Endothelial cell (in vitro differentiated cells): ENCODE measurements around the gene FBXO21. TPM values are rescaled to one million over a fixed set of nuclear protein-coding genes. Genes with fewer than 3 reads are reported as not detected.

Source experiments
- DNase-seq: peaks from one replicate; pipeline ENCODE4 v3.0.0; 2021; ENCODE audit warnings: low spot score
- H3K27ac Mint-ChIP-seq: one replicate; pipeline ENCODE4 v1.8.0; 2021; ENCODE audit warnings: mixed read lengths, inconsistent platforms; ENCODE audit not compliant: unreplicated experiment
- H3K27me3 Mint-ChIP-seq: one replicate; pipeline ENCODE4 v1.8.0; 2021; ENCODE audit warnings: mild to moderate bottlenecking, moderate library complexity, mixed read lengths, inconsistent platforms; ENCODE audit not compliant: unreplicated experiment
- H3K36me3 Mint-ChIP-seq: one replicate; pipeline ENCODE4 v1.8.0; 2021; ENCODE audit warnings: mild to moderate bottlenecking, low read depth, mixed read lengths, inconsistent platforms; ENCODE audit not compliant: unreplicated experiment
- H3K4me1 Mint-ChIP-seq: one replicate; pipeline ENCODE4 v1.8.0; 2021; ENCODE audit warnings: mild to moderate bottlenecking, mixed read lengths, inconsistent platforms; ENCODE audit not compliant: unreplicated experiment
- H3K4me3 Mint-ChIP-seq: one replicate; pipeline ENCODE4 v1.8.0; 2021; ENCODE audit warnings: mild to moderate bottlenecking, mixed read lengths, inconsistent platforms; ENCODE audit not compliant: unreplicated experiment
- H3K9me3 Mint-ChIP-seq: one replicate; pipeline ENCODE4 v1.8.0; 2021; ENCODE audit warnings: mixed read lengths, inconsistent platforms; ENCODE audit not compliant: unreplicated experiment
- total RNA-seq: library from RNA; stranded (reverse); fragmentation: NEBNext Ultra II Directional; extraction: Animal tissue kit (Norgen Biotek cat#: 25700); gene quantifications from one replicate; pipeline ENCODE4 v1.2.1, GENCODE V29; 2021; ENCODE audit not compliant: unreplicated experiment
- TF ChIP-seq, protein P1 (sequence below): fragments of 200-600 bp; sonication (generic); IDR thresholded peaks from one replicate; pipeline ENCODE4 v1.5.0; 2021; ENCODE audit warnings: antibody characterized with exemption; ENCODE audit not compliant: unreplicated experiment

FBXO21 gene
- total RNA-seq, 1 donor from 2014 or later, result 44.7 TPM

DNA sequence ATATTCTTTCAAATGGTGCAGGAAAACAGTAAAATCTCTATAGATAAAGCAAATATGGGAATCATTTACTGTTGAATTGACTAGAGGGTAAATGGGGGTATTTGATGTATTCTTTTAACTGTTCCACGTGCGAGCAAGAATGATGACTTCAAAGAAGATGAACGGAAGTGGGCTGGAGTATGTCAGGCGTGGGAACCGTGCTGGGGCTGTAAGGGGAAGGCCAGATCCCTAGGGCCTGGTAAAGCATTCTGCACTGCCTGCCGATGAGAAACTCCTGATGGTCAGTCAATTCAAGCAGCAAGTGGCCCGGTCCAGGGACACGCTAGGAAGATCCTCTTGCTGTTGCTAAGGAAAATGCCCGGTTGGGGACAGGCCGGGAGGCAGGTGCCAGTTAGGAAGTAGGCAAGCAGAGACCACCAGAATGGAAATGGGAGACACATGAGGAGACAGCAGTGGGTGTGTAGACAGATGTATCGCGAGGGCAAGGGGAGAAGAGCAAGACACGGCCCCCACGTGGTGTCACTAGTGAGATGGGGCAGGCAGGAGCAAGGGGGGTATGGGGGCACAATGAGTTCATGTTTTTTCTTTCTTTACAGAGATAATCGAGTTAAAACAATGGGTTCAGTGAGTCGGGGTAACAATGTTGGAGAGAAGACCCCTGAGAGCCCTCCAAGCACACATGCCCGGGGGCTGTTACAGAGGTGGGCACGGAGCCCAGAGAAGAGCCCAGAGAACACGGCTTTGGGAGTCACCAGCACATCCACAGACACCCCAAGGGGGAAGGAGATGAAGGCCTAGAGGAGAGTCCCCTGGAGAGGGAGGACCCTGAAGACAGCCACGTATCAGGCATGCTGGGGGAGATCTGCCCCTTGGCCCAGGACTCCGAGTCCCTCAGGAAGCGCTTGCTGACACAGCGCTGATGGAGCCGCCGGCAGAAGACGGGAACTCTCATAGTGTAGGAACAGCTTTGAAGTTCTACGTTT is 37.2 kb downstream of the FBXO21 start:
- Mint-ChIP-seq H3K36me3 (peaks cover 43% of the 10 kb centered on the region), H3K27me3 (no peaks in the 10 kb centered on the region), H3K9me3 (no peaks in the 10 kb centered on the region), H3K4me3 (no peak overlapping the region), H3K27ac (no peak overlapping the region), H3K4me1 (peaks cover 9% of the 10 kb centered on the region)
- TF ChIP-seq, protein P1, sequence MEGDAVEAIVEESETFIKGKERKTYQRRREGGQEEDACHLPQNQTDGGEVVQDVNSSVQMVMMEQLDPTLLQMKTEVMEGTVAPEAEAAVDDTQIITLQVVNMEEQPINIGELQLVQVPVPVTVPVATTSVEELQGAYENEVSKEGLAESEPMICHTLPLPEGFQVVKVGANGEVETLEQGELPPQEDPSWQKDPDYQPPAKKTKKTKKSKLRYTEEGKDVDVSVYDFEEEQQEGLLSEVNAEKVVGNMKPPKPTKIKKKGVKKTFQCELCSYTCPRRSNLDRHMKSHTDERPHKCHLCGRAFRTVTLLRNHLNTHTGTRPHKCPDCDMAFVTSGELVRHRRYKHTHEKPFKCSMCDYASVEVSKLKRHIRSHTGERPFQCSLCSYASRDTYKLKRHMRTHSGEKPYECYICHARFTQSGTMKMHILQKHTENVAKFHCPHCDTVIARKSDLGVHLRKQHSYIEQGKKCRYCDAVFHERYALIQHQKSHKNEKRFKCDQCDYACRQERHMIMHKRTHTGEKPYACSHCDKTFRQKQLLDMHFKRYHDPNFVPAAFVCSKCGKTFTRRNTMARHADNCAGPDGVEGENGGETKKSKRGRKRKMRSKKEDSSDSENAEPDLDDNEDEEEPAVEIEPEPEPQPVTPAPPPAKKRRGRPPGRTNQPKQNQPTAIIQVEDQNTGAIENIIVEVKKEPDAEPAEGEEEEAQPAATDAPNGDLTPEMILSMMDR, result no peak
- DNase-seq, result no peak

DNA sequence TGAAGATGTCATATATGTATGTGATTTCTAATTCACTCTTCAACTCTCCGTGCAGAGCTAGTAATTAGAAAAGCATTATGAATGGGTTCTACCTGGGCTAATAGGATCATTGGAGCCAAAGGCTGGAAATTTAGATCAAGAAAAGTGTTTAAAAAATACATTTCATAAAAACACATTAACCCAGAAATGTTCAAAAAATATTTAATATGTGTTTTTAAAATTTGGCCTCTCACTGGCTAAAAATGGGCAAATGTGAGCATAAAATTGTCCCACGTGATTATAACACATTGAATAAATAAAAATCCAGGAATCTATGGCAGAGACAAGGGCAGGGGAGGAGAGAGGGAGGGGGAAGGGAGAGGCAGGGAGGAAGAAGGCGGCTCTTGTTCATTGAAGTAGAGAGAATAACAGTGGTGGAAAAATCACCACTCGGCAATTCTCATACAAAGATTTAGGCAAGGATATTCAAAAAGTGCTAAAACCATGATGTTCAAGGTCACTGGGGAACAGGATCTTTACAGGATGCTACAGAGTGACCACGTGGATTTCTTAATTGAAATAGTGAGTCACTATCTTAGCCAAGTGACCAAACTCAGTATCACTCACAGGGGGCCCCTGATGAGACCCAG is 38.8 kb downstream of the FBXO21 start:
- H3K4me3 Mint-ChIP-seq, result no peak overlapping the region
- no peak overlapping the region for H3K27ac Mint-ChIP-seq
- TF ChIP-seq, protein P1, result no peak
- peaks cover 10% of the 10 kb centered on the region for H3K4me1 Mint-ChIP-seq
- H3K36me3 Mint-ChIP-seq, result peaks cover 39% of the 10 kb centered on the region
- no peak for DNase-seq
- H3K27me3 Mint-ChIP-seq, result peaks cover 2% of the 10 kb centered on the region
- H3K9me3 Mint-ChIP-seq, result no peaks in the 10 kb centered on the region

DNA sequence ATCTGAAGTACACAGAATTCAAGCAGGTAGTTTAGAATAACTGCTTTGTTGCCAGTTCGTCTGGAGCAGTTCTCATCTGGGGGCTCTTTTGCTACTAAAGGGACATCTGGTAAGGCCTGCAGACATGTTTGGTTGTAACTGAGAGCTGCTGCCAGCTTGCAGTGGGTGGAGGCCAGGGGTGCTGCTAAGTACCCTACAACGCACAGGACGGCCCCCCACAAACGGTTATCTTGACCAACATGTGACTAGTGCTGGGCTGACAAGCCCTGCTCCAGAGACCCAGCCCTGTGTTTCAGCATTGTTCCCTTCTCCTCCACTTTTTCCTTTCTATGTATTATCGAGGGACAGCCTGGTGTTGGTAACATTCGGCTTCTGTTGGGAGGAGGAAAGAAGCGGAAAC is 40.8 kb downstream of the FBXO21 start:
- peaks cover 2% of the 10 kb centered on the region for H3K27me3 Mint-ChIP-seq
- no peak overlapping the region for H3K4me3 Mint-ChIP-seq
- no peak for DNase-seq
- no peaks in the 10 kb centered on the region for H3K9me3 Mint-ChIP-seq
- H3K27ac Mint-ChIP-seq, result no peak overlapping the region
- TF ChIP-seq, protein P1, result no peak
- H3K36me3 Mint-ChIP-seq, result peaks cover 38% of the 10 kb centered on the region
- peaks cover 10% of the 10 kb centered on the region for H3K4me1 Mint-ChIP-seq

DNA sequence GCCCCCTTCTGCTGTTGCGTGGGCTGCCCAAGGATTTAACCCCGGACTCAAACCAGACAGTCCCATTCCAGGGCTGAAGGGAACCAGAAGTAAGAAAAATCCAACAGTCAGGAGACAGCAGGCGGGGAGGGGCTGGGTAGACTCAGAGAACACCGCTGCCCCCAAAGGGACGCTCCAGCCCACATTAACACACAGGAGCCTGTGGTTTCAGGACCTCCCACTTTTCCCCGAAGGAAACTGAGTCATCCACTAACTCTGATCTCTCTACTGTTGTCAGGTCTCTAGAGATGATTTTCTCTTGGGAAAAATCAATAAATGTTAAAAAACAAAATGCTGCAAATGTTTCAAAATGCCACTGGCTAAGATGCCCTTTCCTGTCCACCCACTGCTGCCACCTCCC is 41.6 kb downstream of the FBXO21 start:
- H3K9me3 Mint-ChIP-seq, result no peaks in the 10 kb centered on the region
- H3K4me3 Mint-ChIP-seq, result no peak overlapping the region
- DNase-seq, result no peak

More for the DNA sequence above, 41.6 kb downstream of the FBXO21 start:
- Mint-ChIP-seq H3K27ac (no peak overlapping the region), H3K27me3 (peaks cover 2% of the 10 kb centered on the region), H3K36me3 (peaks cover 35% of the 10 kb centered on the region), H3K4me1 (peaks cover 10% of the 10 kb centered on the region)
- TF ChIP-seq, protein P1, result no peak
